OCI-LY1 (cell line): ENCODE measurements around the gene ZNFX1.

Source experiments
- EZH2 ChIP-seq: fragments of 200-600 bp; sonication (generic), shearing (Covaris generic); IDR thresholded peaks from 2 replicates; pipeline ENCODE4 v1.8.0; 2017; ENCODE audit warnings: borderline replicate concordance, mixed run types, mild to moderate bottlenecking, antibody characterized with exemption, low read length, moderate library complexity, mixed read lengths
- TF ChIP-seq, protein P1 (sequence below): fragments of 200-600 bp; sonication (generic), shearing (Covaris generic); IDR thresholded peaks from 2 replicates; pipeline ENCODE4 v1.5.1; 2017; ENCODE audit warnings: mild to moderate bottlenecking, antibody characterized with exemption, low read length, moderate library complexity, mixed read lengths

DNA sequence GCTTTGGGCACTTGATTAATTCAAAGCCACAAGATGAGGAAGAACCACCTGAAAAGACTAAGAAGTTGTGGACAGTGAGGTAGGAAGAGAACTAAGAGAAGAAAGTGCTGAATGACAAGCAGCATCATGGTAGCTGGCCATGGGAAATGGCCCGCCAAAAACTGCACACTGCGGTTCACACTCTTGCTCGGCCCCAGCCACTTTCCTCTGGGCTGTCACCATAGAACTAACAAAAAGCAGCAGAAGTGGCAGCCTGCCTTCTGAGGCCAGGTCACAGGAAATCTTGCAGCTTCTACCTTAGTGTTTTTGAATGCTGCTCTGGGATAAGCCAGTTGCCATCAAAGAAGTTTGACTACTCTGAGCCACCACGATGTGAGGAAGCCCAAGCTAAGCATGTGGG, 34.8 kb upstream of the ZNFX1 start:
- TF ChIP-seq, protein P1, sequence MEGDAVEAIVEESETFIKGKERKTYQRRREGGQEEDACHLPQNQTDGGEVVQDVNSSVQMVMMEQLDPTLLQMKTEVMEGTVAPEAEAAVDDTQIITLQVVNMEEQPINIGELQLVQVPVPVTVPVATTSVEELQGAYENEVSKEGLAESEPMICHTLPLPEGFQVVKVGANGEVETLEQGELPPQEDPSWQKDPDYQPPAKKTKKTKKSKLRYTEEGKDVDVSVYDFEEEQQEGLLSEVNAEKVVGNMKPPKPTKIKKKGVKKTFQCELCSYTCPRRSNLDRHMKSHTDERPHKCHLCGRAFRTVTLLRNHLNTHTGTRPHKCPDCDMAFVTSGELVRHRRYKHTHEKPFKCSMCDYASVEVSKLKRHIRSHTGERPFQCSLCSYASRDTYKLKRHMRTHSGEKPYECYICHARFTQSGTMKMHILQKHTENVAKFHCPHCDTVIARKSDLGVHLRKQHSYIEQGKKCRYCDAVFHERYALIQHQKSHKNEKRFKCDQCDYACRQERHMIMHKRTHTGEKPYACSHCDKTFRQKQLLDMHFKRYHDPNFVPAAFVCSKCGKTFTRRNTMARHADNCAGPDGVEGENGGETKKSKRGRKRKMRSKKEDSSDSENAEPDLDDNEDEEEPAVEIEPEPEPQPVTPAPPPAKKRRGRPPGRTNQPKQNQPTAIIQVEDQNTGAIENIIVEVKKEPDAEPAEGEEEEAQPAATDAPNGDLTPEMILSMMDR = no peak
- TF ChIP-seq EZH2 = no peak
